ENCODE data around the gene SPTAN1.
"Not testable (repeated sequence)": the region's sequence is repeated elsewhere in the genome, so short reads cannot be mapped to it uniquely, and the experiment has no call there.

Gene SPTAN1

DNA sequence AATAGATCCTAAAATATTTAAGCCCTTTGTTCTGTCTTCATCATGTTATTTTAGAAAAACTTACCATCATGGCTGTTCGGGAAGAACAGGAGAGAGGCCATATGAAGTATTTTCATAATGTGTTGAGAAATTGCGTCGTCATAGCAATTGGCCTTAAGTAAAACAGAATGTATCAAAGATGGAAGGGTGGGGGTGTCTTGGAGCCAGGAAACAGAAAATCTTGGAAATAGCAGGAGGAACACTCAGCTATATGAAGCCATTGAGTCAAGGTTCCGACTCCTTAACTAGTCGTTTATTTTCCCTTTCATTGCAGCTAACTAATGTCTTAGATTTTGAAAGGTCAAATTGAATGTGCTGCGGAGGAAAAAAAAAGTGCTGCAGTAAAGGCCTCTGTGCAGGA lies 1.3 kb downstream of the SPTAN1 start:
- peak in 1 of 14 donors; percentile 49 for DNase-seq

DNA sequence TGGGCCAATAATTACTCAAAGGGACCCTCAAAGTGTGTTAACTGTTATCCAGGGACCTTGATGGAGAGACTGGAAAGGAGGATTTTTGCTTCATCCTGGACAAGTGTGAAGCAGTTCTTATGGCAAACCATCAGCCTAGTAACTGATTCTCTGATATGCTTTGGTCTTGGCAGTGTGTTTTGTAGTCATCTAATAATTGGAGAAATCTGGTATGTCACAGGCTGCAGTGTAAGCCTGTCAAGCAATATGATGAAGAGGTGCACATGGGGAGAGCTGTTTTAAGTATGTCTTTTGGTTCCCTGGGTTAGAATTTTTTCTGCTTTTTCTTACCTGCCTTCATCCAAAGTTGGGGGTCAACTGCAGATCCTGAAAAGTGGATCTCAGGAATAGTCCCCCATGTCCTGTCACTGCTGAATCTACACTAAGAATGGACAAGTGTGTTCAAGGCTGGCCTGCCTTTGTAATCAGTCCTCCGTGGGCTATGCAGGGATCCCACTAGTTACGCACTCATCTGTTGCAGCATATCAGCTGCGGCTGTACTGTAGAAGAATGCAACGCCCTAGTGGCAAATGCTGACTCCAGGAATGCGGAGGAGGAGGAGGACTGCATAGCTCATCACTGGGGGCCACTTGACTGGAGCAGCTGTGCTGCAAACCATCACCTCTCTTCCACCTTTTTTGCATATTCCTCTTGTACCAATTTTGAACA lies 1.9 kb downstream of the SPTAN1 start:
- DNase-seq = peak in 2 of 14 donors; percentile 1 to 58

DNA sequence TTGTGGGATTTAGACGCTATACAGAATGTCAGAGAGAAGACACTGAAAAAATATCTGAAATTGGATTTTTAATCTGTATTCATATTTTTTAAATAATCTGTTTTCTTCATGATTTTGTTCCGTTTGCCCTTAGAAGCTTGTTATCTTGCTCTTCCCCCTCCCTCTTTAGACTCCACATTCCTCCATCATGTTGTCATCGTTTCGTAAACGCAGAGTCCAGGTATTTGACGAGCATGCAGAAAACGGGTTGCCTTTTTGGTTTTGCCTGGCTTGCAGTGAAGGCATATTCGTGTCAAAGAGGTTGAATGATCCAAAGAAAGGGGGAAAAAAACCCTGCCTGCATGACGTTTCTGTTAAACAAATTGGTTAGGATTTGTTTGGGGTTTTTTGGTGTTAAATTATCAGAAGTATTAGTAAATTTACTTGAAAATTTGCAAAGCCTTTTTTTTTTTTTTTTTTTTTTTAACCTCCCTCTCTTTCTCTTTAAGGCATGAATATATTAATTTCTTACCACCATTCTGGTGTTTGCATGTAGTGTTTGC lies 2.9 kb downstream of the SPTAN1 start:
- DNase-seq = peak in 1 of 14 donors; percentile 25

DNA sequence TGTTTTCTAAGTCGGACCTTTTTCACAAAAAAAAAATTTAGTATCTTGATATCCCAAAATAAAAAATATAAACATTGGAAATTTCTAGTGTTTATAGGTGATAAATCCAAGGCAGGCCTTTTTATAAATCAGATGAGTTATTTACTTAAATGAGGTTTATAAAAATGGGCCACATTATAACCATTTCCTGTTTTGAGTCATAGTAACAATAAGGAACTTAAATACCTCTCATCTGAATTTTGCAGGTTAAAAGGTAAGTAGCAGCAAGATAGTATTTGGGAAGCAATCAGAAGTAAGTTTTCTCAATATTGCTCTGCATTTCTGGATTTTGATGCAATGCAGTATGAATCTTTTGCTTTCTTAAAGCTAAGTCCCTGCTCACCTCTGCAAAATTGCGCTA lies 3.9 kb downstream of the SPTAN1 start:
- DNase-seq = no peak

DNA sequence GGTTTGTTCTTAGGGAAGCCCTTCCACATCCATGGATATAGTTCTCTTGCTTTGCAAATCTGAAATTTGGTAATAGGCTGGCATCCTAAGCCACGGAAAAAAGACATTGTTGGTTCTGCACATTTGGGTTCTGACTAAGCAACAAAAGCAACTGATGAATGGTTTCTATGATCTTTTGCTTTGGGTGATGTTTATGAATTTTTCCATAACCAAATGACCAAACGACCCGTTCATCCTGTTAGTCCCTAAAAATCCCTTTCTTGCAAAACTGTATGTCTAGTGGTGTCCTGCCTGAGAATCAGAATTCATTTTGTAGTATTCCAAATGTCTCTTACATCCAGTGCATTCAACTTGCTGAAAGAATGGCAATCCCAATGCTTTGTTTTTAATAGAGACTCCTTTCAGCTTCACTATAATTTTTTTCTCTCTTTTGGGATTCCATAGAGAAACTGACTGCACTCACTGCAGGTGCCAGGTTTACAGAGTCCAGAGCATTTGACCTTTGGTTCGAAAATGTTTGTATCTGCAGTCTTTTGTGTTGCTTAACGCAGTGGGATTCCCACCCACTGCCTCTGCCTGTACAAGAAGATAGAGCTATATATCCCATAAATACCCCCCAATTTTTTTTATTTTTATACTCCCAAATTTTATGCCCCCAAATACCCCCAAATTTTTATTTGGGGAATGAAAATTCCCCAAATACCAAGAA lies 4.7 kb downstream of the SPTAN1 start:
- no peak for DNase-seq

DNA sequence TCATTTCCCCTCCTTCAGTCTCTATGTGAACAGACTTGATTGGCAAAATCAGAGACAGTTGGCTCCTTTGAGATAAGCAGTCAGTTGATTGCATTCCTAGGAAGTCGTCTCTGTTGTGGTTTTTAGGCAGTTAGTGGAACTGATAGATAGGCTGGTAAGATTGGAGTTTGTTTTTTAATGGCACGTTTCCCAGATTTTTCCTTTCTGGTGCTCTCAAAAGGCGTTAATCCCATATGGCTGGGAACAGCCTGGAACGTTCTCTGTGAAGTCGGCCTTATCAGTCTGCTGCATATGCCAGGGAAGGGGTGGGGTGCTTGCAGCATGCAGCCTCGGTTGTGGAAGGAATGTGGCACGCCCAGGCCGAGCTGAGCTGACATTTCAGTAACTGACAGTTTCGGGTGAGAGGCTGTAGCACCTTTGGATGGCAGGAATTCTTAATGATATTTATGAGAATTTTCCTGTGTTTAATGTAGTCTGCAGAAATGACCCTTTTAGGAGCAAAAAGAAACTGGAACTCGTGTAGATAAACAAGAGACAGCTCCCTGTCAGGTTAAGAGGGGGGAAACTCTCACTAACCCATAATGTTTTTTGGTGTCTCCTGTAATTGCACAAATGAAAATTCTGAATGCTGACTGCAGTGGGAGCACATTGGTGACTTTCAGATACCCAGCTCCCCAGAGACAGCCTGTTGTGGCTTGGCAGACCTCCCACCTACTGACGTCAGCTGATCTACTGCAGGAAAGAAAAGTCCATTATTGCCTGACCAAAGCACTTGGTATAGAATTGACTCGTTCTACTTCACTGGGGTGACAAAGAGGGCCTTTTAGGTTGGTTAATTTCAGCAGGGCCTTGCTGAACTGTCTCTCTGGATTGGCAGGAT lies 6.3 kb downstream of the SPTAN1 start:
- peak in 12 of 14 donors; percentile 36 to 87 (median 77) for DNase-seq

DNA sequence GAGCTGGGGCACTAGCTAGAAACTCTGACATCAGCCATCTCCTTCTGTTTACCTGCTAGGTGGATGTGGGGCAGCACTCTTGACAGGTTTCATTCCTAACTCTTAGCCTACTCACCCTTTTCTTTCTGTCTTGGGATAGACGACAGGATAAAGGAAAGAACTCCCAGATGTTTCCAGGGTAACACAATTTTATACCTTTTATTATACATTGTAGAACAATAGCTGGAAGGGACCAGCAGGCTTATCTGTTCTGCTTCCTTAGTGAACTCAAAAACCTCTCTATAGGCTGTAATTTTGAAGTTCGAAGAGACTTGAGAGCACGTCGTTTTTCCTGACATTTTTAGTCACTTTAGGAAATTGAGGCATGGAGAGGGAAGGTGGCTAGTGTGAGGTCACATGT lies 13.2 kb downstream of the SPTAN1 start:
- no peak for DNase-seq

DNA sequence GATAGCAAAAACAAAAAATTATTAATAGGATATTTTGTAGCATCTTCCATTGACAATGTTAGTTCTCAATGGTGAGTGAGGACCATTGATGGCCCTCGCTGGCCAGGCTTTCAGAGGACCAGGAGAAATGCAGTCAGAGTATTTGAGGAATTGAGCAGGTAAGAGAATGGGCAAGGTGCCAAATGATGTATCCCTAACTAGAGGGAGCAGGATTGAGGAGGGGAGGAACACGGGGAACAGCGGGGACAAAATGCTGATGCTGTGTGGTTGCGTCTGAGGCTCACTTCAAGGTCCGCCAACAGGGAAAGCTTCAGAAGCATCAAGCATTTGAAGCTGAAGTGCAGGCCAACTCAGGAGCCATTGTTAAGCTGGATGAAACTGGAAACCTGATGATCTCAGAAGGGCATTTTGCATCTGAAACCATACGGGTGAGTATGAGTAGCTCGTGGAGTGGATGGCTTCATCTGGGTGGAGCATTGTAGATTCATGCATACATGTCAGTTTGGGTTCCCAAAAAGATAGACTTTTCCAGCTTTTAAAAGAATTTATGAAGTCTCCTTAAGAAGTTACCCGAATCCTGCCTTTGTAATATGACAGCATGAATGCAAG lies 16.2 kb downstream of the SPTAN1 start:
- no peak for DNase-seq

DNA sequence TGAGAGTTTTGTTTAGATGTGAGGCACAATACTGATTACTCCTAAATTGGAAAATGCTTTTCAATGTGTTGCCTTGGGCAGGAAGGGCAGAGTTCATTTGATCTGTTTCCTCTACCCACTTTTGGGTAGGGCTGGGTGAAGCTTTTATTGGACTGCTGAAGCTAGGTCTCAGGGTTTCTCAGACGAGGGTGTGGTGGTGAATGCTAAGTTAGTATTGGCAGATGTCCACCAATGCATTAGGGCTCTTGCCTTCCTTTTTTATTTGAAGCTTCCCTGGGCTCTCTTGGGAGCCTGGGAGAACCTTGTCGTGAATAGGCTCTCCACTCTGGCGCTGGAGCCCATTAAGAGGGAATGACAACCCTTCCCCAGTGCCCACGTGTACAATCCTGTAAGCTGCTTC lies 23.1 kb downstream of the SPTAN1 start:
- peak in 3 of 14 donors; percentile 2 to 7 (median 3) for DNase-seq

DNA sequence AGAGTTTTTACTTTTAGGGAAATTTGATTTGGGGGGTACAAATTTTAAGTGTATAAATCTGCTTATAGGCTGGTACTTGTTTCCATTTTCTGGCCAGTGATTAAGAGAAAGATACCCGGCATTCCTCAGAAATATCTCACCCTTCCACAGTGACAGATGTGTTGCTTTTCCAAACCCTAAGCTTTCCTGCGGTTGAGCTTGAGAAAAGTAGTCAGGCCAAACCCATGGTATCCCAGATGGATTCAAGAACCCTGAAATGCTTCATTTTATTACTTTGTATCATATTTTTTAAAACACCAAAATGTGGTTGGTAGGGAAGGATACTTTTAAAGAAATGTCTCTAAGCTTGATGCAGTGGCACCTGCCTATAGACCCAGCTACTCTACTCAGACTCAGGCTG lies 23.5 kb downstream of the SPTAN1 start:
- no peak for DNase-seq

DNA sequence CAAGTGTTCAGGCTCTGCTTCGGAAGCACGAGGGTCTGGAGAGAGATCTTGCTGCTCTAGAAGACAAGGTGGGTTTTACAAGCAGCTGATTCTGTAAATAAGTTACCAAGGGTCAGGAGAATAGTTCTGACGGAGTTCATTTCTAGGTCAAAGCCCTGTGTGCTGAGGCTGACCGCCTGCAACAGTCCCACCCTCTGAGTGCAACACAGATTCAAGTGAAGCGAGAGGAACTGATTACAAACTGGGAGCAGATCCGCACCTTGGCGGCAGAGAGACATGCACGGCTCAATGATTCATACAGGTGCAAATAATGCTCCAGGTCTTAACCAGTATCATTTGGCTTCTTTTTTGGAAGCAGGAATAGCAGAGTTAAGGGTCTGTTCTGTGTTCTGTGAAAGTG lies 24.8 kb downstream of the SPTAN1 start:
- DNase-seq = no peak

DNA sequence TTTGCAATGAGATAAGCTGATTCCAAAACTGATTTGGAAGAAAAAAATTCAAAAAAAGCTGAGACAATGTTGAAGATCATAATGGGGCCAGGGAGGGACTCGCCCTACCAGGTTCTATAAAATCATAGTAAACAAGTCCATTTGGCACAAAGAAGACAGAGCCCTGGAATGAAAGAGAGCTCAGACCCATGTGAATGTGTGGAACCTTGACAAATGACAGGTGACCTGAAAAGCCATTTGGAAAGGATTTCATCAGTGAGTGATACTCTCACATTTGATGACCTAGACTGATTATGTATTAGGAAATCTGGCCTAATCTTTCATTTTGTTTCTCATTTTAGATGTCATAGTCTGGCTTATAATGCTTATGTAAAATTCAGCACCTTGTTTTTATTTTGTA lies 26.8 kb downstream of the SPTAN1 start:
- no peak for DNase-seq

DNA sequence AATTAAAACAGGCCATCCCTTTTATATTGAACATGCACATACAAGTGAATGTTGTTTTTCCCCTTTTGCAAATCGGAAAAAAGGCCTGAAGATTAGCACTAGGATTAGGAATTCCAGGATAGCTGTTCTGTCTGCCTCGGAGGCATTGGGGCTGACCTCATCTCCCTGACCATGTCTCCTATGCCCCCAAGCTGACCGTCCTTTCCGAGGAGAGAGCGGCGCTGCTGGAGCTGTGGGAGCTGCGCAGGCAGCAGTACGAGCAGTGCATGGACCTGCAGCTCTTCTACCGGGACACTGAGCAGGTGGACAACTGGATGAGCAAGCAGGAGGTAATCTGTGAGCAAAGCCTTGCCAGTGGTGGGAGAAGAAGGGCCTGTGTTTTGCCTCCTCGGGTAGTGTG lies 28.3 kb downstream of the SPTAN1 start:
- DNase-seq = no peak

DNA sequence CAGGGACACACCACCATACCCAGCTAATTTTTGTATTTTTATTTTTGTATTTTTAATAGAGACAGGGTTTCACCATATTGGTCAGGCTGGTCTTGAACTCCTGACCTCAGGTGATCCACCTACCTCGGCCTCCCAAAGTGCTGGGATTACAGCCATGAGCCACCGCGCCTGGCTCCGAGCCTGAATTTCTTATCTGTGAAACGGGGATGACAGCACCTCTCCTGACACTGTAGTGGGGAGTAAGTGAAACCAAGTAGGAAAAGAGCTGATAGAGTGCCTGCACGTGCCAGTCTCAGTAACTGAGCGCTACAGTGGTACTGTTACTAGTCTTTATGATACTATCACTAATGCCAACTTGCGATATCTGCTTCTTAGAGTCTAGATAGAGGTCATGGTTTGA lies 32.8 kb downstream of the SPTAN1 start:
- not testable (repeated sequence) for DNase-seq

DNA sequence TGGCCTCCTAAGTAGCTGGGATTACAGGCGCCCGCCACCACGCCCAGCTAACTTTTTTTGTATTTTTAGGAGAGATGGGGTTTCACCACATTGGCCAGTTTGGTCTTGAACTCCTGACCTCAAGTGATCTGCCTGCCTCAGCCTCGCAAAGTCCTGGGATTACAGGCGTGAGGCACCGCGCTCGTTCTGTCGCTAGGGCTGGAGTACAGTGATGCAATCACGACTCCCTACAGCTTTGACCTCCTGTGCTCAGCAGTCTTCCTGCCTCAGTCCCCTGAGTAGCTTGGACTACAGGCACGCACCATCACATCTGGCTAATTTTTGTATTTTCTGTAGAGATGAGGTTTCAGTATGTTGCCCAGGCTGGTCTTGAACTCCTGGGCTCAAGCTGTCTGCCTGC lies 34.5 kb downstream of the SPTAN1 start:
- not testable (repeated sequence) for DNase-seq

DNA sequence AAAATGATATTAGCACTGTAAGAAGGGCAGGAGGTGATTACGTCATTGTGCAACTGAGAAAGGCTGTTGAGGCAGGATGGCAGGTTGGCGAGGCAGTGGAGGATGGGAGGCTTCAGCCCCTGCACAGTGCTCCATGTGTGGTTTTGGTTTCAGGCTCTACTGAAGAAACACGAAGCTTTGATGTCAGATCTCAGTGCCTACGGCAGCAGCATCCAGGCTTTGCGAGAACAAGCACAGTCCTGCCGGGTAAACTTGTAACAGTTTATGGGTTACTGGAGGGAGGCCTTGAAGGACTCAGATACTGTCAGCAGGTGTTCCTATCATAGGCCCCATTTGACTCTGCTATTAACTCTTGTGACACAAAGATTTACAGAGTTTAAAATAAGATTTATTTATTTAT lies 35.1 kb downstream of the SPTAN1 start:
- DNase-seq = no peak

DNA sequence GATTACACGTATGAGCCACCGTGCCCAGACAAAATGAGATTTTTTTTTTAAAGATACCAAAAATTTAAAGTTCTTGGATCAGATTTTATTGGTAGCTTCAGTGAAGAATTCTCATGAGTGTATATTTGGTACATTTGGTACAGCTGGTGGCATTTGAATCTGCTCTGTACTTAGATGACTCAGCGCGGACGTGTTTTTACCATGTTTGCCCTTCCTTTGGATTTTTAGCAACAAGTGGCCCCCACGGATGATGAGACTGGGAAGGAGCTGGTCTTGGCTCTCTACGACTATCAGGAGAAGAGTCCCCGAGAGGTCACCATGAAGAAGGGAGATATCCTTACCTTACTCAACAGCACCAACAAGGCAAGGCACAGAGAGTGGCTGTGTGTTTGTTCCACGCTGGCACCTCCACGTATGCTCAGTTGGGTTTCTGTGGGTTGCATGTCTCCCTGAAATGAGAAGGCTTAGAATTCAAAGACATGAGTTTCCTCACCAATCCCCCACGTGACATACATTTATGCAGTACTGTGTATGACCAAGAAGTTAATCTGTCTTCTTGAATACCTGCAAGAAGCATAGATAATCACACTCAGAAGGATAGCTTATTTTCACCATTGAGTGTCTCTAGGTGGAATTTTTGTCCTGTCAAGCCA lies 36.3 kb downstream of the SPTAN1 start:
- DNase-seq = no peak

DNA sequence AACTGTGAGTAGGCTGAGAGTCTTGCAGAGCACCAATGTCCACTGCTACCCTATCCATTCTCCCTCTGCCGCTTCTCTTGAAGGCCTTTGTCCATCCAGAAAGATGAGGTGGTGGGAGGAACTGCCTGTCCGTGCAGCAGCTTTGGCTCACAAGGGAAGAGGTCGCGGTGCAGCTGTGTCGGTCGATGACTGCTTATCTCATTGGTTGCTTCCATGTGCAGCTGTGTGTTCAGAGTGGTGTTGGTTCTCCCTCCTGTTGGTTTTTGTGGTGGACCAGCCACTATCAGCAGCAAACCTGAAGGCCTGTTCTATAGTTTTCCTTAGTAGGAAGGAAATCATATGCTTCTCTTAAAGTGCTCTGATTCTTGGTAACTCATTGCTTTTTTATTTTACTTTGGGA lies 40.7 kb downstream of the SPTAN1 start:
- no peak for DNase-seq

DNA sequence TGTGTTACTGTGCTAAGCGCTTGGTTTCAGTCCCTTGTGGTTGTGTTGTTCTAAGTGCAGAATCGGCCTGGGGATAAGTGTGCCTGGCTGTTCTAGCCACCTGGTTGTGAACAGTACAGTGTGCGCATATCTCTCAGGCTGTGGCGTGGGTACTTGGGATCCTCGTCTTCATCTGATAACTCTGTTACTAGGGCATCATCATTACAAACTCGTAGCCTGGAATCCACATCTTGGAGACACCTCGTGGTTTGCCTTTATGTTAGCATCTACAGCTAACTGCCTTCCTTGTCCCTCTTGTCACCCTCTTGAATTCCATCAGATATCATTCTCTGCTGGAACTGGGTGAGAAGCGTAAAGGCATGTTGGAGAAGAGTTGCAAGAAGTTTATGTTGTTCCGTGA lies 41.5 kb downstream of the SPTAN1 start:
- no peak for DNase-seq

DNA sequence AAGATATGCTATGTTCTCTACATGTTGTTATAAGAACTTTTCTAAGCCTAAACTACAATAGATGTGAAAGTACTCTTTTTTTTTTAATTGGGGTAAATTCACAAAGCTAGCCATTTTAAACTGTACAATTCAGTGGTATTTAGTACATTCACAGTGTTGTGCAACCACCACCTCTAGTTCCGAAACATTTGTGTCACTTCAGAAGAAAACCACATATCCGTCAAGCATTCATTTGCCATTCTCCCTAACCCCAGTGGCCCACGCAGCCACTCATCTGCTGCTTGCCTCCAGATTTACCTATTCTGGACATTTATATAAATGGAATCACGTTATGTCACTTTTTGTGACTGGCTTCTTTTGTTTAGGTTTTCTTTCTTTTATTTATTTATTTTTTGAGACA lies 43.1 kb downstream of the SPTAN1 start:
- DNase-seq = no peak

DNA sequence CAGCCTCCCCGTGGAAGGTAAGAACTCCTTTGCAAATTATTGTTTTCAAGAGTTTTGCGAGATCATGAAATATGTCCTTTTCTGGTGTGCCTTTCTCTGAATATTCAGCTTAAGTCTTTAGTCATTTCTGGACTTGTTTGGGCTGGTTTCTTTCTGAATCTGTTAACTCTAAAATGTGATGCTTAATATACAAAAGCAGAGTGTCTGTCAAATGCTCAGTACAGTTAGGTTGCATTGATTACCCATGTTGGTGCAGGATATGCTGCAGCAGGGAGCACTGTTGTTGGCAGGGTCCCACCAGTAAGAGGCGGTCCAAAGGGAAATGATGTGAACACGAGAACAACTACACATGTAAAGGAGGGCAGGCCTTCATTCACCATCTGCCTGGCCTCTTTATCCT lies 47.7 kb downstream of the SPTAN1 start:
- no peak for DNase-seq

DNA sequence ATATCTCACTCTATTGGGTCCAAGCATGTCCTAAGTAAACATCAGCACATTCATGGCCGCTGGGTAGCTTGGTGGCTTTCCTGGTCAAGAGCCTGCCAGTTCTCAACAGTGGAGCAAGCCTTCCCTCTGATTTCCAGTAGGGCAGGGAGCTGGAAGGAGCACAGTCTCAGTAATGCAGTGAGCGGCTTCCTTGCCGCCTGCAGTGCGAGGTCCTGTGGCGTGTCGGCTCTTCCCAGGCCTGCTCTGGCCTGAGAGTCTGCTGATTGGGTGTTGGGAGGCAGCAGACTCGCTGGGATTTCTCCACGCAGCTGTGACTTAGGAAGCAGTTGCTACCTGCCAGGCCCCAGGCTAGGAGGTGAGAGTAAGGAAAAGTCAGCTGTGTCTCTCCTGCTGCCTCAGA lies 51.3 kb downstream of the SPTAN1 start:
- no peak for DNase-seq

Data from C1 segment of cervical spinal cord (tissue), 14 donors.